CD4-positive, CD25-positive, alpha-beta regulatory T cell (primary cell): ENCODE data around the gene IER3IP1. TPM values are rescaled to one million over a fixed set of nuclear protein-coding genes. Genes with fewer than 3 reads are reported as not detected.

Experiments used
- ATAC-seq, 2 donors: fragments of 150-1000 bp; cut with Tn5 transposase; one replicate each; pipeline ENCODE4 v1.10.0; 2021; ENCODE audit warnings: low read depth in 2 of 2, moderate number of reproducible peaks in 2 of 2, moderate library complexity in 1 of 2
- DNase-seq, 3 donors: peaks; one replicate each; pipeline versions ENCODE4 v3.0.0 to v3.0.0-alpha.2; 2012 to 2022; ENCODE audit warnings: mixed read lengths in 1 of 3
- H3K27ac ChIP-seq: one replicate; pipeline ENCODE4 v1.7.0; 2013; ENCODE audit warnings: mild to moderate bottlenecking, low read length; ENCODE audit not compliant: insufficient read depth, poor library complexity, severe bottlenecking
- H3K27me3 ChIP-seq: one replicate; pipeline ENCODE4 v1.7.0; 2013; ENCODE audit warnings: low read length; ENCODE audit not compliant: control insufficient read depth, insufficient read depth
- H3K36me3 ChIP-seq: one replicate; pipeline ENCODE4 v1.7.0; 2013; ENCODE audit warnings: mild to moderate bottlenecking, low read length, moderate library complexity; ENCODE audit not compliant: control insufficient read depth, insufficient read depth
- H3K4me1 ChIP-seq: 2 replicates; pipeline ENCODE4 v1.7.0; 2013; ENCODE audit warnings: mild to moderate bottlenecking, low read length; ENCODE audit not compliant: insufficient read depth, control insufficient read depth, poor library complexity, severe bottlenecking
- H3K4me3 ChIP-seq: one replicate; pipeline ENCODE4 v1.7.0; 2013; ENCODE audit warnings: low read depth, mild to moderate bottlenecking, low read length, moderate library complexity
- H3K9me3 ChIP-seq, 2 experiments: 1 replicate in 1 of 2; 2 replicates in 1 of 2; pipeline ENCODE4 v1.7.0; 2013; ENCODE audit warnings: low read length in 2 of 2, mild to moderate bottlenecking in 1 of 2, moderate library complexity in 1 of 2; ENCODE audit not compliant: control insufficient read depth in 2 of 2
- H3K27ac Mint-ChIP-seq, 3 donors: one replicate each; pipeline ENCODE4 v1.8.0; 2020 to 2022; ENCODE audit warnings: mild to moderate bottlenecking in 3 of 3, mixed read lengths in 3 of 3, moderate library complexity in 2 of 3
- H3K27me3 Mint-ChIP-seq: one replicate; pipeline ENCODE4 v1.8.0; 2022; ENCODE audit warnings: mild to moderate bottlenecking, mixed read lengths
- H3K36me3 Mint-ChIP-seq: one replicate; pipeline ENCODE4 v1.8.0; 2020; ENCODE audit warnings: mixed read lengths
- H3K4me1 Mint-ChIP-seq, 4 donors: one replicate each; pipeline ENCODE4 v1.8.0; 2020 to 2022; ENCODE audit warnings: mixed read lengths in 4 of 4, mild to moderate bottlenecking in 1 of 4
- H3K4me3 Mint-ChIP-seq, 4 donors: one replicate each; pipeline ENCODE4 v1.8.0; 2020 to 2022; ENCODE audit warnings: mild to moderate bottlenecking in 4 of 4, mixed read lengths in 4 of 4, moderate library complexity in 3 of 4
- H3K9me3 Mint-ChIP-seq, 7 donors: one replicate each; pipeline ENCODE4 v1.8.0; 2020 to 2022; ENCODE audit warnings: mixed read lengths in 7 of 7, mild to moderate bottlenecking in 3 of 7, moderate library complexity in 2 of 7
- polyA plus RNA-seq, 4 donors: library from polyadenylated mRNA; unstranded; fragments of 300-500 nt; fragmentation: Illumina TruSeq; gene quantifications; one replicate each; pipeline ENCODE4 v1.2.3, GENCODE V29; 2021
- total RNA-seq: library from RNA; stranded (reverse); gene quantifications from one replicate; pipeline ENCODE4 v1.2.3, GENCODE V29; 2022

Gene IER3IP1
- total and polyA plus RNA-seq, 5 donors from 2014 or later: 5.3 to 18.9 (median 17.7) TPM

DNA sequence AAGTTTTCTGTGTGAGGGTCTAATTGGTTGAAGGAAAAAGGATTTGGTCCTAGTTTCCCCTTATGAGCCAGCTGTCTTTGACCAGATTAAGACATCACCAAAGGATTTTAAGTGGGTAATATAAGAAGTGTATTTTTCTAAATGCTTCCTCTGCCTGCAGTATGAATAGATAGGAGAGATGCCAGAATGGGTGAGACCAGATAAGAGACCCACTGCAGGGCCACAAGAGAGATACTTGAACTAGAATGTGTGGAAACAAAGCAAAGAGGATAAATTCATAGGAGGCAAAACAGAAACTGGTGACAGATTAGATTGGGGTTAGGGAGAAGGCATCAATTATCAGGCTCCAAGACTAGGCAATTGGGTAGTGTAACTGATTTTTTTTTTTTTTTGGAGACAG lies 24.7 kb downstream of the IER3IP1 start:
- Histone ChIP-seq H3K4me1 (peaks cover 30% of the 10 kb centered on the region), H3K4me3 (peak overlapping the region; percentile 94), H3K27me3 (no peaks in the 10 kb centered on the region), H3K27ac (peak overlapping the region; percentile 85), H3K9me3 (no peaks in the 10 kb centered on the region), H3K36me3 (peaks cover 7% of the 10 kb centered on the region)
- peak overlapping the region; percentile 86 to 98 (median 96) for H3K4me3 Mint-ChIP-seq
- peaks cover 0 to 1% (median 0%) of the 10 kb centered on the region in 7 donors for H3K9me3 Mint-ChIP-seq
- H3K4me1 Mint-ChIP-seq: peaks cover 13 to 45% (median 38%) of the 10 kb centered on the region in 4 donors
- peak overlapping the region; percentile 96 to 99 (median 99) for H3K27ac Mint-ChIP-seq
- ATAC-seq: no peak
- peaks cover 22% of the 10 kb centered on the region for H3K36me3 Mint-ChIP-seq
- no peaks in the 10 kb centered on the region for H3K27me3 Mint-ChIP-seq
- DNase-seq: no peak

- Histone ChIP-seq H3K27me3 (no peaks in the 10 kb centered on the region), H3K36me3 (peaks cover 7% of the 10 kb centered on the region), H3K9me3 (no peaks in the 10 kb centered on the region), H3K4me1 (peaks cover 30% of the 10 kb centered on the region), H3K4me3 (peak overlapping the region; percentile 94), H3K27ac (peak overlapping the region; percentile 85)
- H3K4me3 Mint-ChIP-seq: peak overlapping the region; percentile 86 to 98 (median 96)
- H3K36me3 Mint-ChIP-seq: peaks cover 16% of the 10 kb centered on the region
- H3K9me3 Mint-ChIP-seq: peaks cover 0 to 1% (median 0%) of the 10 kb centered on the region in 7 donors
- ATAC-seq (peak in 1 of 2 donors; percentile 5), DNase-seq (no peak)
- peaks cover 13 to 50% (median 41%) of the 10 kb centered on the region in 4 donors for H3K4me1 Mint-ChIP-seq
- no peaks in the 10 kb centered on the region for H3K27me3 Mint-ChIP-seq
- H3K27ac Mint-ChIP-seq: peak overlapping the region; percentile 96 to 99 (median 99)
Observed at GRCh38 chr18:47150824-47151366, 25.3 kb downstream of the IER3IP1 start.

DNA sequence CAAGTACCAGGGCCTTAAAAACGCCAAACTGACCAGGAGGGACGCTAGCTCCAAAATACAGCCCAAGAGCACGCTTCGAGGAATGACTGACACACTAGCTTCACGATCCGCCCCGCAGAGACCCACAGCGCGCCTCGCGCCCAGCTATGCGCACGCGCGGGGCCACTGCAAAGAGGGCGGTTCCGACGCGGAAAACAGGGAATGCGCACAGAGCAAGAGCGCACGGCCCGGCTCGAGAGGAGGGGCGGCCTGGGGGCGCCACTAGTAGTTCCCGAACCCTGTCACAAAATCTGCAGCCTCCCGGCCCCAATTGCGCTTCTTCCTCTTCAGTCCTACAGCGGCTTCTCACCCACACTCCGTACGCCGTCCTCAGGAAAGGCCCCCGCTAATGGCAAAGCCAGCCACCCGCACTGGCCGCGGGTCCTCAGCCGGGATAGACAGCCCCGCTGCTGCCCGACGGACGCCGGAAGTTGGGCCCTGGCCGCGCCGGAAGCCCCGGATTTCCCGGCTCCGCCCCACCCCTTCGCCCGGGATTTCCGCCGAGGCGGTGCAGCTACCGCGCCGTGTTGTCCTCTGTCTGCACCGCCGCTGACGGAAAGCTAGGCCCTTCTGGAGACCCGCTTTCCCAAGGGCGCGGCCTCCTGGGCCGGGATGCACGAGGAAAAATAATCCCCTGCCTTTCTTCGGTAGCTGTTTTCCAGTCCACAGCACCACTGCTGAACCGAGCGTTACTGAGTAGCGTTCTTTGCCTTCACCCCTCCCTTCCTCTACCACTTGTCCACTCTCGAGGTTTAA lies 25.9 kb downstream of the IER3IP1 start, which contains the start of gene HDHD2:
TSS of gene HDHD2 (minus strand) at position 472 of the 795 bp plus-strand sequence. CDS start 14,061 bp downstream, outside the sequence.
- DNase-seq (peak; percentile 60 to 82 (median 63)), ATAC-seq (peak; percentile 80 to 81)
- Histone ChIP-seq H3K27me3 (no peaks in the 10 kb centered on the region), H3K9me3 (no peaks in the 10 kb centered on the region), H3K4me3 (peak within 1 kb of the TSS; percentile 94), H3K27ac (peak within 1 kb of the TSS; percentile 85), H3K4me1 (peaks cover 30% of the 10 kb centered on the region), H3K36me3 (peaks cover 7% of the 10 kb centered on the region)
- Mint-ChIP-seq H3K27me3 (no peaks in the 10 kb centered on the region), H3K36me3 (peaks cover 14% of the 10 kb centered on the region), H3K4me3 (peak within 1 kb of the TSS; percentile 86 to 98 (median 96)), H3K27ac (peak within 1 kb of the TSS; percentile 96 to 99 (median 99)), H3K4me1 (peaks cover 20 to 57% (median 46%) of the 10 kb centered on the region in 4 donors), H3K9me3 (peaks cover 0 to 1% (median 0%) of the 10 kb centered on the region in 7 donors)

DNA sequence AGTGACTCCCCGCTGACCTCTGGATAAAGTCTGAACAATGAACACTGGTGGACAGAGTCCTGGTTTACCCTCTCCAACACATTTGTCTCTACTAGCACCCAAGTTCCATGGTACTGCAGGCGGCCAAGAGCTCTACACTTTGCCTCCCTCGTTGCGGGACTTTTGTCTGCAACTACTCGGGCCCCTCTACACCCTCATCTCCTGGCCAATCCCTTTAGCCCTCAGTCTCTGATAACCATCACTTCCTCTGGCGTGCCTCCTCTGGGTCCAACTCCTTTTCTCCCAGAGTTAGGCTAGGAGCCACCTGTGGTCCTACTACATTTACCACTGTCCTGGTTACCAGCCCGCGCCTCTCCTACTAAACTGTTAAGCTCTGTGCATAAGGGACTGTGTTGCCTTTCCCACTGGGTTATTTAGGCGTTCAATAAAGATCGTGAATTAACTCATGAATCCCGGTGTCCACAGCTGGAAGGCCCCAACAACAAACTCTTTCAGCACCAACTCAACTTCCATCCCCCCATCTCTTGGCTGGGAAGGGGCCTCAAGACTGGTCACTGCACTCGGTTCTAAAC lies 26.6 kb downstream of the IER3IP1 start:
- Mint-ChIP-seq H3K9me3 (peaks cover 0 to 3% (median 0%) of the 10 kb centered on the region in 7 donors), H3K27ac (peak overlapping the region; percentile 96 to 99 (median 99)), H3K36me3 (peaks cover 7% of the 10 kb centered on the region), H3K4me1 (peaks cover 26 to 63% (median 52%) of the 10 kb centered on the region in 4 donors), H3K4me3 (peak overlapping the region; percentile 86 to 98 (median 96)), H3K27me3 (no peaks in the 10 kb centered on the region)
- peak overlapping the region; percentile 85 for H3K27ac ChIP-seq
- no peaks in the 10 kb centered on the region for H3K27me3 ChIP-seq
- H3K36me3 ChIP-seq: peaks cover 5% of the 10 kb centered on the region
- H3K4me3 ChIP-seq: peak overlapping the region; percentile 94
- peaks cover 30% of the 10 kb centered on the region for H3K4me1 ChIP-seq
- no peak for DNase-seq
- no peak for ATAC-seq
- no peaks in the 10 kb centered on the region for H3K9me3 ChIP-seq

- Mint-ChIP-seq H3K4me3 (peak overlapping the region in 2 of 4 donors; percentile 29 to 33), H3K27me3 (no peaks in the 10 kb centered on the region), H3K36me3 (peaks cover 16% of the 10 kb centered on the region), H3K9me3 (peaks cover 0 to 2% (median 0%) of the 10 kb centered on the region in 7 donors), H3K27ac (no peak overlapping the region), H3K4me1 (peaks cover 33 to 75% (median 55%) of the 10 kb centered on the region in 4 donors)
- DNase-seq (no peak), ATAC-seq (no peak)
- H3K4me3 ChIP-seq: no peak overlapping the region
- H3K4me1 ChIP-seq: peaks cover 24% of the 10 kb centered on the region
- no peak overlapping the region for H3K27ac ChIP-seq
- H3K36me3 ChIP-seq: no peaks in the 10 kb centered on the region
- H3K9me3 ChIP-seq: no peaks in the 10 kb centered on the region
- no peaks in the 10 kb centered on the region for H3K27me3 ChIP-seq
Observed at GRCh38 chr18:47146206-47146605, 30.0 kb downstream of the IER3IP1 start.

GRCh38 chr18:47143899-47144485 lies 32.2 kb downstream of the IER3IP1 start:
- no peaks in the 10 kb centered on the region for H3K36me3 ChIP-seq
- Mint-ChIP-seq H3K36me3 (peaks cover 19% of the 10 kb centered on the region), H3K4me3 (no peak overlapping the region), H3K27me3 (no peaks in the 10 kb centered on the region), H3K9me3 (peaks cover 0 to 2% (median 0%) of the 10 kb centered on the region in 7 donors), H3K4me1 (peaks cover 25 to 64% (median 45%) of the 10 kb centered on the region in 4 donors), H3K27ac (peak overlapping the region in 1 of 3 donors; percentile 38)
- no peaks in the 10 kb centered on the region for H3K9me3 ChIP-seq
- H3K27ac ChIP-seq: no peak overlapping the region
- H3K4me1 ChIP-seq: peaks cover 7% of the 10 kb centered on the region
- ATAC-seq (no peak), DNase-seq (no peak)
- no peak overlapping the region for H3K4me3 ChIP-seq
- H3K27me3 ChIP-seq: no peaks in the 10 kb centered on the region

GRCh38 chr18:47143153-47143552 lies 33.0 kb downstream of the IER3IP1 start:
- H3K27me3 Mint-ChIP-seq: no peaks in the 10 kb centered on the region
- DNase-seq: no peak
- Histone ChIP-seq H3K27ac (no peak overlapping the region), H3K9me3 (no peaks in the 10 kb centered on the region), H3K36me3 (no peaks in the 10 kb centered on the region), H3K27me3 (no peaks in the 10 kb centered on the region), H3K4me1 (no peaks in the 10 kb centered on the region), H3K4me3 (no peak overlapping the region)
- peaks cover 25 to 61% (median 38%) of the 10 kb centered on the region in 4 donors for H3K4me1 Mint-ChIP-seq
- peaks cover 0 to 2% (median 0%) of the 10 kb centered on the region in 7 donors for H3K9me3 Mint-ChIP-seq
- H3K36me3 Mint-ChIP-seq: peaks cover 21% of the 10 kb centered on the region
- no peak overlapping the region for H3K27ac Mint-ChIP-seq
- H3K4me3 Mint-ChIP-seq: no peak overlapping the region
- no peak for ATAC-seq
